Middle frontal gyrus (tissue), 1 donor: ENCODE data around the gene ARHGDIA.
"Not testable (repeated sequence)": the region's sequence is repeated elsewhere in the genome, so short reads cannot be mapped to it uniquely, and the experiment has no call there.

Experiments
- DNase-seq: peaks from one replicate; pipeline ENCODE4 v3.0.0-alpha.2; 2015; ENCODE audit warnings: low spot score; ENCODE audit errors: extremely low spot score

The ARHGDIA gene

GRCh38 chr17:81844327-81844851 lies 26.7 kb downstream of the ARHGDIA start:
- no peak for DNase-seq

GRCh38 chr17:81843713-81844326 lies 27.3 kb downstream of the ARHGDIA start:
- DNase-seq = no peak

GRCh38 chr17:81842725-81843504 lies 28.2 kb downstream of the ARHGDIA start:
- no peak for DNase-seq

GRCh38 chr17:81842378-81842724 lies 28.8 kb downstream of the ARHGDIA start:
- no peak for DNase-seq

- DNase-seq = no peak
Observed at GRCh38 chr17:81841866-81842265, 29.3 kb downstream of the ARHGDIA start.

- DNase-seq = no peak
Observed at GRCh38 chr17:81840826-81841778, 30.0 kb downstream of the ARHGDIA start.

GRCh38 chr17:81840059-81840458 lies 31.1 kb downstream of the ARHGDIA start:
- not testable (repeated sequence) for DNase-seq

- no peak for DNase-seq
Observed at GRCh38 chr17:81839301-81839700, 31.8 kb downstream of the ARHGDIA start.

GRCh38 chr17:81838753-81839255 lies 32.3 kb downstream of the ARHGDIA start:
- no peak for DNase-seq

GRCh38 chr17:81837641-81838040 lies 33.5 kb downstream of the ARHGDIA start:
- no peak for DNase-seq

GRCh38 chr17:81834831-81835267 lies 36.3 kb downstream of the ARHGDIA start, which contains the start of gene PPP1R27:
PPP1R27 (minus strand) TSS chr17:81835050; CDS start chr17:81834953, 97 bp downstream.
- no peak for DNase-seq

- no peak for DNase-seq
Observed at GRCh38 chr17:81833921-81834830, 37.0 kb downstream of the ARHGDIA start.

- DNase-seq = peak; percentile 86
Observed at GRCh38 chr17:81833160-81833920, 37.8 kb downstream of the ARHGDIA start, which contains the start of gene MCRIP1. MCRIP1 (minus strand) TSS chr17:81833291; CDS start chr17:81824506, 8,785 bp downstream.

- DNase-seq = no peak
Observed at GRCh38 chr17:81832608-81833159, 38.5 kb downstream of the ARHGDIA start.

GRCh38 chr17:81831957-81832607 lies 39.1 kb downstream of the ARHGDIA start:
- DNase-seq = no peak

- DNase-seq = no peak
Observed at GRCh38 chr17:81831563-81831956, 39.6 kb downstream of the ARHGDIA start.

- DNase-seq = no peak
Observed at GRCh38 chr17:81829858-81830257, 41.3 kb downstream of the ARHGDIA start.

GRCh38 chr17:81828656-81829055 lies 42.5 kb downstream of the ARHGDIA start:
- no peak for DNase-seq
